H9 (cell line): ENCODE results near the gene DPH2. TPM values are rescaled to one million over a fixed set of nuclear protein-coding genes. Genes with fewer than 3 reads are reported as not detected.

Experiments used
- DNase-seq: peaks from one replicate; pipeline ENCODE4 v3.0.0-alpha.2; 2017
- H2AFZ ChIP-seq: one replicate; pipeline ENCODE4 v1.6.1; 2013; ENCODE audit warnings: mild to moderate bottlenecking, low read length, control low read depth, moderate library complexity
- H2AK5ac ChIP-seq: 2 replicates; pipeline ENCODE4 v1.6.1; 2013; ENCODE audit warnings: low read length, control low read depth, mixed read lengths; ENCODE audit not compliant: insufficient read length
- H2BK120ac ChIP-seq: one replicate; pipeline ENCODE4 v1.6.1; 2013; ENCODE audit warnings: low read depth, mild to moderate bottlenecking, low read length, control low read depth, inconsistent platforms; ENCODE audit not compliant: poor library complexity, severe bottlenecking
- H2BK12ac ChIP-seq: 2 replicates; pipeline ENCODE4 v1.6.1; 2013; ENCODE audit warnings: low read length, control low read depth, mixed read lengths, low read depth; ENCODE audit not compliant: insufficient read length
- H2BK15ac ChIP-seq: 2 replicates; pipeline ENCODE4 v1.6.1; 2013; ENCODE audit warnings: low read depth, low read length, control low read depth
- H2BK20ac ChIP-seq: one replicate; pipeline ENCODE4 v1.6.1; 2013; ENCODE audit warnings: low read depth, mild to moderate bottlenecking, low read length, control low read depth, inconsistent platforms; ENCODE audit not compliant: poor library complexity, severe bottlenecking
- H2BK5ac ChIP-seq: 2 replicates; pipeline ENCODE4 v1.6.1; 2013; ENCODE audit warnings: low read length, control low read depth, mixed read lengths; ENCODE audit not compliant: insufficient read length
- H3K14ac ChIP-seq: 2 replicates; pipeline ENCODE4 v1.6.1; 2013; ENCODE audit warnings: low read length, control low read depth; ENCODE audit not compliant: insufficient read depth
- H3K18ac ChIP-seq: 2 replicates; pipeline ENCODE4 v1.6.1; 2013; ENCODE audit warnings: low read depth, mild to moderate bottlenecking, mixed read lengths, low read length, control low read depth; ENCODE audit not compliant: insufficient read length
- H3K23ac ChIP-seq: 2 replicates; pipeline ENCODE4 v1.6.1; 2013; ENCODE audit warnings: low read length, control low read depth, mixed read lengths, low read depth; ENCODE audit not compliant: insufficient read length
- H3K23me2 ChIP-seq: 2 replicates; pipeline ENCODE4 v1.6.1; 2013; ENCODE audit warnings: low read depth, mild to moderate bottlenecking, mixed read lengths, low read length, control low read depth; ENCODE audit not compliant: insufficient read length, poor library complexity, severe bottlenecking
- H3K27ac ChIP-seq: 2 replicates; pipeline ENCODE4 v1.5.1; 2013; ENCODE audit warnings: low read length, control low read depth, mixed read lengths, low read depth; ENCODE audit not compliant: insufficient read length
- H3K27me3 ChIP-seq: 2 replicates; pipeline ENCODE4 v1.6.1; 2013; ENCODE audit warnings: low read length, control low read depth, inconsistent platforms; ENCODE audit not compliant: insufficient read depth
- H3K4ac ChIP-seq: 2 replicates; pipeline ENCODE4 v1.6.1; 2013; ENCODE audit warnings: low read depth, mild to moderate bottlenecking, control low read depth, inconsistent platforms, low read length, moderate library complexity
- H3K4me1 ChIP-seq: 2 replicates; pipeline ENCODE4 v1.6.1; 2013; ENCODE audit warnings: low read length, control low read depth, inconsistent platforms; ENCODE audit not compliant: insufficient read depth
- H3K4me2 ChIP-seq: 2 replicates; pipeline ENCODE4 v1.6.1; 2013; ENCODE audit warnings: low read length, control low read depth, mixed read lengths; ENCODE audit not compliant: insufficient read length, insufficient read depth
- H3K56ac ChIP-seq: 2 replicates; pipeline ENCODE4 v1.6.1; 2013; ENCODE audit warnings: low read depth, mild to moderate bottlenecking, mixed read lengths, low read length, control low read depth; ENCODE audit not compliant: insufficient read length
- H3K79me1 ChIP-seq: 2 replicates; pipeline ENCODE4 v1.6.1; 2013; ENCODE audit warnings: low read depth, mild to moderate bottlenecking, moderate library complexity, low read length, control low read depth, inconsistent platforms; ENCODE audit not compliant: insufficient read depth, poor library complexity, severe bottlenecking
- H3K79me2 ChIP-seq: 2 replicates; pipeline ENCODE4 v1.6.1; 2013; ENCODE audit warnings: low read length, control low read depth, inconsistent platforms; ENCODE audit not compliant: insufficient read depth
- H3K9ac ChIP-seq: 2 replicates; pipeline ENCODE4 v1.6.1; 2013; ENCODE audit warnings: low read length, control low read depth, mixed read lengths; ENCODE audit not compliant: insufficient read length; ENCODE audit errors: extremely low read depth
- H3K9me3 ChIP-seq: one replicate; pipeline ENCODE4 v1.6.1; 2013; ENCODE audit warnings: low read depth, low read length, inconsistent platforms; ENCODE audit not compliant: control insufficient read depth
- H3T11ph ChIP-seq: one replicate; pipeline ENCODE4 v1.6.1; 2013; ENCODE audit warnings: mild to moderate bottlenecking, low read length, control low read depth, inconsistent platforms
- H4K20me1 ChIP-seq: one replicate; pipeline ENCODE4 v1.6.1; 2013; ENCODE audit not compliant: control insufficient read depth, insufficient read length, insufficient read depth
- H4K5ac ChIP-seq: 2 replicates; pipeline ENCODE4 v1.6.1; 2013; ENCODE audit warnings: low read depth, mild to moderate bottlenecking, mixed read lengths, low read length, control low read depth; ENCODE audit not compliant: insufficient read length
- H4K8ac ChIP-seq: replicated peaks from 2 replicates; pipeline ENCODE4 v1.6.1; 2013; ENCODE audit warnings: low read length, control low read depth, mixed read lengths, low read depth; ENCODE audit not compliant: insufficient read length
- H4K91ac ChIP-seq: 2 replicates; pipeline ENCODE4 v1.6.1; 2013; ENCODE audit warnings: low read depth, mild to moderate bottlenecking, moderate library complexity, mixed read lengths, low read length, control low read depth; ENCODE audit not compliant: insufficient read length
- H3K27ac Mint-ChIP-seq, 3 experiments: 2 replicates in 2 of 3; 3 replicates in 1 of 3; pipeline ENCODE4 v1.8.0; 2020 to 2021; ENCODE audit warnings: mixed read lengths in 3 of 3, mild to moderate bottlenecking in 1 of 3, moderate library complexity in 1 of 3
- H3K27me3 Mint-ChIP-seq: 2 replicates; pipeline ENCODE4 v1.8.0; 2021; ENCODE audit warnings: low read depth, mild to moderate bottlenecking, moderate library complexity, mixed read lengths
- H3K36me3 Mint-ChIP-seq, 3 experiments: 2 replicates in 2 of 3; 3 replicates in 1 of 3; pipeline ENCODE4 v1.8.0; 2020 to 2021; ENCODE audit warnings: low read depth in 3 of 3, mixed read lengths in 3 of 3; ENCODE audit not compliant: insufficient read depth in 1 of 3
- H3K4me1 Mint-ChIP-seq, 2 experiments: 2 replicates each; pipeline ENCODE4 v1.8.0; 2020; ENCODE audit warnings: mixed read lengths in 2 of 2
- H3K4me3 Mint-ChIP-seq, 2 experiments: 2 replicates in 1 of 2; 3 replicates in 1 of 2; pipeline ENCODE4 v1.8.0; 2020 to 2021; ENCODE audit warnings: mild to moderate bottlenecking in 2 of 2, mixed read lengths in 2 of 2, moderate library complexity in 1 of 2
- H3K9me3 Mint-ChIP-seq, 2 experiments: 2 replicates in 1 of 2; 3 replicates in 1 of 2; pipeline ENCODE4 v1.8.0; 2020; ENCODE audit warnings: mild to moderate bottlenecking in 2 of 2, mixed read lengths in 2 of 2, moderate library complexity in 1 of 2
- WGBS: extraction: QIAGEN DNeasy Blood & Tissue Kit; methylation state at CpG from one replicate; pipeline ENCODE4 v1.1.7; 2013; ENCODE audit warnings: missing lambda C conversion rate, low lambda C conversion rate, mixed read lengths; ENCODE audit not compliant: insufficient read length; ENCODE audit errors: extremely low coverage; 5-methylcytosine and 5-hydroxymethylcytosine counted together
- total RNA-seq: library from RNA; stranded (reverse); gene quantifications from 2 replicates; pipeline ENCODE4 v1.2.1, GENCODE V29; 2021
- TF ChIP-seq, protein P1 (sequence below): fragments of 200-600 bp; sonication (generic); conservative IDR thresholded peaks from 3 replicates; pipeline ENCODE4 v1.8.0; 2021; ENCODE audit warnings: antibody characterized with exemption, mild to moderate bottlenecking

DPH2 gene
- total RNA-seq, 1 experiment from 2014 or later: 74.4 TPM

DNA sequence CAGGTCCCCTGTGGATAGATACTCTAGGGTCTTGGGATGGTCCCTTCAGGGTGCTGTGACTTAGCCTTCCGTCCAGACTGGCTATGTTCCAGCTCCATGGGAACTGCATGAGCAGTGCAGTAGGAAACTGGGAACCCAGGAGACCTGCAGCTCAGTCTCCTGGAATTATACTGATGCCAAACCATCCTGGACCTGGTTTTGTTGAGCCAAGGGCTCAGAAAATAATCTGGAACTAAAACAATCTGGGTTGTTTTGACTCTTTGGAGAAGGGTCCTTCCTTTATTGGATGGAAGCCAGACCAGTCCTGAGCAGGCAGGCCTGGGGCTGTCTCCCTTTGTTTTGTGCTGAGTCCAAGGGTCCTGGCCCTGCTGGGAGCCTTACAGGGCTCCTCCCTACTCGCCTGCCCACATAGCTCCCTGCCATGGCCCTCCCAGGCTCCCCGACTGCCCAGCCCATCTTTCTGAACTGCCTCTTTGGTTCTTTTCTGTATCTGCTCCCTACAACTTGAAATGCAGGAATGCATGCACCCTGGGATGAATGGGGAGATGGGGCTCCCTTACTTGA is 21.9 kb upstream of the DPH2 start:
- DNase-seq: no peak
- H3K4me1 Mint-ChIP-seq: peaks cover 23 to 31% of the 10 kb centered on the region in 2 experiments
- H3K27ac Mint-ChIP-seq: no peak overlapping the region; a peak in 1 of 7 replicates
- peaks cover 0 to 9% (median 7%) of the 10 kb centered on the region in 3 experiments; a peak in 6 of 7 replicates for H3K36me3 Mint-ChIP-seq
- peak overlapping the region; percentile 84 to 88 for H3K4me3 Mint-ChIP-seq
- no CpG with 5 or more reads among the region's 3 CpGs for WGBS
- Histone ChIP-seq H3K23ac (no peak overlapping the region), H3K14ac (no peak overlapping the region), H2AK5ac (no peak overlapping the region), H4K8ac (no peak overlapping the region), H3K56ac (no peak overlapping the region), H3T11ph (no peak overlapping the region), H4K91ac (no peak overlapping the region), H3K4ac (no peak overlapping the region), H3K4me1 (no peaks in the 10 kb centered on the region), H4K20me1 (no peaks in the 10 kb centered on the region), H2BK12ac (no peak overlapping the region), H3K79me2 (no peaks in the 10 kb centered on the region), H2BK15ac (no peak overlapping the region), H3K4me2 (peak overlapping the region; percentile 63), H2BK5ac (no peak overlapping the region), H2AFZ (no peak overlapping the region), H3K79me1 (no peaks in the 10 kb centered on the region), H3K18ac (no peak overlapping the region), H2BK120ac (no peak overlapping the region), H3K27me3 (no peaks in the 10 kb centered on the region), H3K9me3 (no peaks in the 10 kb centered on the region), H2BK20ac (no peak overlapping the region), H3K9ac (no peak overlapping the region), H4K5ac (no peak overlapping the region), H3K27ac (no peak overlapping the region), H3K23me2 (peaks cover 10% of the 10 kb centered on the region)
- no peaks in the 10 kb centered on the region; the same call in 1 of the 2 replicates for H3K27me3 Mint-ChIP-seq
- no peaks in the 10 kb centered on the region for H3K9me3 Mint-ChIP-seq
- TF ChIP-seq, protein P1, sequence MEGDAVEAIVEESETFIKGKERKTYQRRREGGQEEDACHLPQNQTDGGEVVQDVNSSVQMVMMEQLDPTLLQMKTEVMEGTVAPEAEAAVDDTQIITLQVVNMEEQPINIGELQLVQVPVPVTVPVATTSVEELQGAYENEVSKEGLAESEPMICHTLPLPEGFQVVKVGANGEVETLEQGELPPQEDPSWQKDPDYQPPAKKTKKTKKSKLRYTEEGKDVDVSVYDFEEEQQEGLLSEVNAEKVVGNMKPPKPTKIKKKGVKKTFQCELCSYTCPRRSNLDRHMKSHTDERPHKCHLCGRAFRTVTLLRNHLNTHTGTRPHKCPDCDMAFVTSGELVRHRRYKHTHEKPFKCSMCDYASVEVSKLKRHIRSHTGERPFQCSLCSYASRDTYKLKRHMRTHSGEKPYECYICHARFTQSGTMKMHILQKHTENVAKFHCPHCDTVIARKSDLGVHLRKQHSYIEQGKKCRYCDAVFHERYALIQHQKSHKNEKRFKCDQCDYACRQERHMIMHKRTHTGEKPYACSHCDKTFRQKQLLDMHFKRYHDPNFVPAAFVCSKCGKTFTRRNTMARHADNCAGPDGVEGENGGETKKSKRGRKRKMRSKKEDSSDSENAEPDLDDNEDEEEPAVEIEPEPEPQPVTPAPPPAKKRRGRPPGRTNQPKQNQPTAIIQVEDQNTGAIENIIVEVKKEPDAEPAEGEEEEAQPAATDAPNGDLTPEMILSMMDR: no peak
